HEK293 (cell line): Measurements from ENCODE around the gene RIPK3.

Experiments used
- CTCF ChIA-PET: fragments of 350-600 bp; formaldehyde crosslinking; extraction: SDS; loops from one replicate; lab custom pipeline; 2021; ENCODE audit warnings: antibody characterized with exemption; lab: Yijun Ruan, JAX
- POLR2A ChIA-PET: fragments of 300-600 bp; formaldehyde crosslinking; extraction: SDS; loops from one replicate; lab custom pipeline; 2020; ENCODE audit warnings: antibody characterized with exemption, inconsistent platforms; lab: Yijun Ruan, JAX
- H3K27ac ChIP-seq: fragments of 200-500 bp; sonication (Bioruptor generic); 2 replicates; pipeline ENCODE4 v1.5.1; 2014; ENCODE audit warnings: low read depth, low read length, control low read depth, inconsistent platforms; ENCODE audit errors: extremely low read depth
- H3K36me3 ChIP-seq, 2 experiments: fragments of 200-500 bp in 1 of 2; sonication (Bioruptor generic) in 1 of 2; 1 replicate in 1 of 2; 2 replicates in 1 of 2; pipeline ENCODE4 v1.5.1; 2014 to 2017; ENCODE audit warnings: inconsistent platforms in 2 of 2, low read length in 2 of 2; ENCODE audit not compliant: control insufficient read depth in 2 of 2, insufficient read depth in 1 of 2
- H3K4me1 ChIP-seq: fragments of 200-500 bp; sonication (Bioruptor generic); 2 replicates; pipeline ENCODE4 v1.5.1; 2014; ENCODE audit warnings: mild to moderate bottlenecking, low read length, inconsistent platforms; ENCODE audit not compliant: control insufficient read depth, insufficient read depth
- H3K4me3 ChIP-seq: 2 replicates; pipeline ENCODE4 v1.5.1; 2011; ENCODE audit warnings: low read depth, mild to moderate bottlenecking, control low read depth, low read length, moderate library complexity
- H3K9me3 ChIP-seq: fragments of 200-500 bp; sonication (Bioruptor generic); 2 replicates; pipeline ENCODE4 v1.5.1; 2014; ENCODE audit warnings: low read depth, low read length, inconsistent platforms; ENCODE audit not compliant: control insufficient read depth, insufficient read depth
- HOXA7 ChIP-seq: sonication (generic); formaldehyde crosslinking; IDR thresholded peaks from 2 replicates; pipeline ENCODE4 v1.8.1; 2022; ENCODE audit warnings: missing genetic modification reagents, borderline replicate concordance
- KLF7 ChIP-seq: fragments of 450-650 bp; formaldehyde crosslinking; IDR thresholded peaks from 2 replicates; pipeline ENCODE4 v1.5.1; 2016; ENCODE audit warnings: missing biosample characterization, missing genetic modification characterization, borderline replicate concordance
- YY2 ChIP-seq: fragments of 450-650 bp; formaldehyde crosslinking; IDR thresholded peaks from 2 replicates; pipeline ENCODE4 v1.5.1; 2016; ENCODE audit warnings: missing biosample characterization, missing genetic modification characterization
- ZBTB17 ChIP-seq: fragments of 450-650 bp; formaldehyde crosslinking; IDR thresholded peaks from 2 replicates; pipeline ENCODE4 v1.5.1; 2016; ENCODE audit warnings: missing biosample characterization, missing genetic modification characterization
- ZBTB21 ChIP-seq: fragments of 450-650 bp; formaldehyde crosslinking; IDR thresholded peaks from 2 replicates; pipeline ENCODE4 v1.5.1; 2017; ENCODE audit warnings: missing biosample characterization, missing genetic modification characterization
- ZNF132 ChIP-seq: fragments of 450-650 bp; formaldehyde crosslinking; IDR thresholded peaks from 2 replicates; pipeline ENCODE4 v1.5.1; 2017; ENCODE audit warnings: missing biosample characterization, missing genetic modification characterization, borderline replicate concordance
- ZNF138 ChIP-seq: fragments of 450-650 bp; formaldehyde crosslinking; IDR thresholded peaks from 2 replicates; pipeline ENCODE4 v1.5.1; 2016; ENCODE audit warnings: missing biosample characterization, missing genetic modification characterization, borderline replicate concordance
- ZNF146 ChIP-seq: fragments of 450-650 bp; formaldehyde crosslinking; IDR thresholded peaks from 2 replicates; pipeline ENCODE4 v1.5.1; 2016; ENCODE audit warnings: missing biosample characterization, missing genetic modification characterization
- ZNF148 ChIP-seq: fragments of 450-650 bp; formaldehyde crosslinking; IDR thresholded peaks from 2 replicates; pipeline ENCODE4 v1.5.0; 2017; ENCODE audit warnings: missing biosample characterization, missing genetic modification characterization, borderline replicate concordance
- ZNF16 ChIP-seq: fragments of 450-650 bp; formaldehyde crosslinking; IDR thresholded peaks from 2 replicates; pipeline ENCODE4 v1.5.1; 2016; ENCODE audit warnings: low read depth, missing biosample characterization, missing genetic modification characterization
- ZNF19 ChIP-seq: fragments of 450-650 bp; formaldehyde crosslinking; IDR thresholded peaks from 2 replicates; pipeline ENCODE4; 2016; ENCODE audit warnings: missing biosample characterization, missing genetic modification characterization, low read depth
- ZNF202 ChIP-seq: fragments of 450-650 bp; formaldehyde crosslinking; IDR thresholded peaks from 2 replicates; pipeline ENCODE4 v1.5.1; 2016; ENCODE audit warnings: missing biosample characterization, missing genetic modification characterization, borderline replicate concordance
- ZNF211 ChIP-seq: fragments of 450-650 bp; formaldehyde crosslinking; IDR thresholded peaks from 2 replicates; pipeline ENCODE4 v1.5.1; 2016; ENCODE audit warnings: low read depth, missing biosample characterization, missing genetic modification characterization
- ZNF248 ChIP-seq: fragments of 450-650 bp; formaldehyde crosslinking; IDR thresholded peaks from 2 replicates; pipeline ENCODE4 v1.5.1; 2017; ENCODE audit warnings: missing biosample characterization, missing genetic modification characterization
- ZNF416 ChIP-seq: fragments of 450-650 bp; formaldehyde crosslinking; IDR thresholded peaks from 2 replicates; pipeline ENCODE4 v1.5.1; 2016; ENCODE audit warnings: missing biosample characterization, missing genetic modification characterization
- ZNF529 ChIP-seq: fragments of 450-650 bp; formaldehyde crosslinking; IDR thresholded peaks from 2 replicates; pipeline ENCODE4 v1.5.1; 2017; ENCODE audit warnings: missing genetic modification characterization, missing biosample characterization; ENCODE audit not compliant: insufficient replicate concordance
- ZNF530 ChIP-seq: fragments of 450-650 bp; formaldehyde crosslinking; IDR thresholded peaks from 2 replicates; pipeline ENCODE4 v1.5.1; 2016; ENCODE audit warnings: low read depth, missing biosample characterization, missing genetic modification characterization
- ZNF549 ChIP-seq: fragments of 450-650 bp; IDR thresholded peaks from 2 replicates; pipeline ENCODE4 v1.5.1; 2018; ENCODE audit warnings: missing biosample characterization, missing genetic modification characterization, mild to moderate bottlenecking, inconsistent platforms, moderate library complexity
- ZNF596 ChIP-seq: fragments of 450-650 bp; IDR thresholded peaks from 2 replicates; pipeline ENCODE4 v1.5.0; 2018; ENCODE audit warnings: missing biosample characterization, mild to moderate bottlenecking, missing genetic modification characterization, moderate library complexity
- ZNF621 ChIP-seq: fragments of 450-650 bp; formaldehyde crosslinking; IDR thresholded peaks from 2 replicates; pipeline ENCODE4 v1.5.1; 2017; ENCODE audit warnings: missing biosample characterization, missing genetic modification characterization
- ZNF624 ChIP-seq: fragments of 450-650 bp; formaldehyde crosslinking; IDR thresholded peaks from 2 replicates; pipeline ENCODE4 v1.5.1; 2017; ENCODE audit warnings: missing biosample characterization, missing genetic modification characterization
- ZNF664 ChIP-seq: fragments of 450-650 bp; formaldehyde crosslinking; IDR thresholded peaks from 2 replicates; pipeline ENCODE4 v1.5.1; 2016; ENCODE audit warnings: missing biosample characterization, missing genetic modification characterization
- ZNF670 ChIP-seq: fragments of 450-650 bp; formaldehyde crosslinking; IDR thresholded peaks from 2 replicates; pipeline ENCODE4 v1.5.1; 2016; ENCODE audit warnings: missing biosample characterization, missing genetic modification characterization, low read depth
- ZNF701 ChIP-seq: fragments of 450-650 bp; formaldehyde crosslinking; IDR thresholded peaks from 2 replicates; pipeline ENCODE4 v1.5.1; 2016; ENCODE audit warnings: missing biosample characterization, missing genetic modification characterization
- ZNF707 ChIP-seq: fragments of 450-650 bp; formaldehyde crosslinking; IDR thresholded peaks from 2 replicates; pipeline ENCODE4 v1.5.1; 2016; ENCODE audit warnings: missing biosample characterization, missing genetic modification characterization
- ZNF76 ChIP-seq: fragments of 450-650 bp; formaldehyde crosslinking; IDR thresholded peaks from 2 replicates; pipeline ENCODE4; 2016; ENCODE audit warnings: low read depth, missing biosample characterization, missing genetic modification characterization, borderline replicate concordance
- ZNF791 ChIP-seq: fragments of 450-650 bp; formaldehyde crosslinking; IDR thresholded peaks from 2 replicates; pipeline ENCODE4 v1.5.1; 2016; ENCODE audit warnings: missing biosample characterization, missing genetic modification characterization
- TF ChIP-seq, protein P1 (sequence below): fragments of 450-650 bp; formaldehyde crosslinking; IDR thresholded peaks from 2 replicates; pipeline ENCODE4 v1.5.1; 2016; ENCODE audit warnings: missing biosample characterization, missing genetic modification characterization
- TF ChIP-seq, protein P2 (sequence below): fragments of 450-650 bp; formaldehyde crosslinking; IDR thresholded peaks from 2 replicates; pipeline ENCODE4 v1.5.1; 2017; ENCODE audit warnings: missing biosample characterization, mild to moderate bottlenecking, missing genetic modification characterization, moderate library complexity

RIPK3 gene

GRCh38 chr14:24290746-24291145 lies 49.0 kb downstream of the RIPK3 start:
- TF ChIP-seq ZNF146 = no peak
- no peak for TF ChIP-seq ZNF549 (tag by site-specific recombination)
- TF ChIP-seq ZBTB21 = no peak
- TF ChIP-seq ZNF19 (tag by site-specific recombination) = no peak
- TF ChIP-seq ZNF148 (tag by site-specific recombination) = no peak
- no peak for TF ChIP-seq ZNF529 (tag by site-specific recombination)
- no peak for TF ChIP-seq ZNF664 (tag by site-specific recombination)
- TF ChIP-seq ZNF211 (tag by site-specific recombination) = no peak
- TF ChIP-seq ZNF248 (tag by site-specific recombination) = no peak
- no peak for TF ChIP-seq HOXA7
- no peak for TF ChIP-seq ZBTB17 (tag by site-specific recombination)
- H3K4me3 ChIP-seq = no peak overlapping the region
- ChIA-PET CTCF (interaction anchor here (0.7 to 2.0 kb wide), 3 partner anchors 17 to 48 kb away, joined by 3 to 7 read pairs (median 6); partner anchors contain the start of genes CIDEB and TINF2), POLR2A (no interaction called here)
- no peaks in the 10 kb centered on the region for H3K9me3 ChIP-seq
- H3K4me1 ChIP-seq = no peaks in the 10 kb centered on the region
- H3K36me3 ChIP-seq = peaks cover 10 to 48% of the 10 kb centered on the region in 2 experiments
- H3K27ac ChIP-seq = no peak overlapping the region

GRCh38 chr14:24289649-24290280 lies 50.0 kb downstream of the RIPK3 start:
- TF ChIP-seq ZNF132 (tag by site-specific recombination) (no peak), ZNF76 (no peak), KLF7 (tag by site-specific recombination) (no peak), ZNF621 (tag by site-specific recombination) (no peak), ZNF138 (tag by site-specific recombination) (no peak)
- TF ChIP-seq, all 188 proteins: peak for 0
- POLR2A ChIA-PET = no interaction called here
- peaks cover 6 to 40% of the 10 kb centered on the region in 2 experiments; a peak in 2 of 3 replicates for H3K36me3 ChIP-seq
- H3K27ac ChIP-seq = no peak overlapping the region
- H3K4me1 ChIP-seq = no peaks in the 10 kb centered on the region
- no peaks in the 10 kb centered on the region for H3K9me3 ChIP-seq
- H3K4me3 ChIP-seq = no peak overlapping the region
- CTCF ChIA-PET = interaction anchor here (0.7 to 2.0 kb wide), 3 partner anchors 18 to 36 kb away, joined by 3 to 6 read pairs (median 3); partner anchors contain the start of gene CIDEB

GRCh38 chr14:24286996-24287395 lies 52.8 kb downstream of the RIPK3 start:
- Histone ChIP-seq H3K4me1 (no peaks in the 10 kb centered on the region), H3K9me3 (no peaks in the 10 kb centered on the region), H3K27ac (no peak overlapping the region), H3K4me3 (no peak overlapping the region), H3K36me3 (peaks cover 0 to 28% of the 10 kb centered on the region in 2 experiments; a peak in 1 of 3 replicates)
- ChIA-PET CTCF (interaction anchor here (1.0 to 1.2 kb wide), 2 partner anchors 10 to 44 kb away, joined by 4 read pairs; no protein-coding TSS in a partner anchor), POLR2A (no interaction called here)
- TF ChIP-seq, protein P1, sequence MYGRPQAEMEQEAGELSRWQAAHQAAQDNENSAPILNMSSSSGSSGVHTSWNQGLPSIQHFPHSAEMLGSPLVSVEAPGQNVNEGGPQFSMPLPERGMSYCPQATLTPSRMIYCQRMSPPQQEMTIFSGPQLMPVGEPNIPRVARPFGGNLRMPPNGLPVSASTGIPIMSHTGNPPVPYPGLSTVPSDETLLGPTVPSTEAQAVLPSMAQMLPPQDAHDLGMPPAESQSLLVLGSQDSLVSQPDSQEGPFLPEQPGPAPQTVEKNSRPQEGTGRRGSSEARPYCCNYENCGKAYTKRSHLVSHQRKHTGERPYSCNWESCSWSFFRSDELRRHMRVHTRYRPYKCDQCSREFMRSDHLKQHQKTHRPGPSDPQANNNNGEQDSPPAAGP = no peak
- no peak for TF ChIP-seq YY2 (tag by site-specific recombination)
- no peak for TF ChIP-seq ZNF530 (tag by site-specific recombination)
- no peak for TF ChIP-seq ZNF529 (tag by site-specific recombination)
- TF ChIP-seq ZNF670 (tag by site-specific recombination) = no peak
- TF ChIP-seq ZNF624 (tag by site-specific recombination) = no peak
- no peak for TF ChIP-seq ZNF202 (tag by site-specific recombination)
- no peak for TF ChIP-seq ZNF707
- no peak for TF ChIP-seq ZNF791 (tag by site-specific recombination)
- no peak for TF ChIP-seq ZNF596 (tag by site-specific recombination)
- TF ChIP-seq ZNF16 (tag by site-specific recombination) = no peak
- TF ChIP-seq ZNF701 (tag by site-specific recombination) = no peak
- TF ChIP-seq, protein P2, sequence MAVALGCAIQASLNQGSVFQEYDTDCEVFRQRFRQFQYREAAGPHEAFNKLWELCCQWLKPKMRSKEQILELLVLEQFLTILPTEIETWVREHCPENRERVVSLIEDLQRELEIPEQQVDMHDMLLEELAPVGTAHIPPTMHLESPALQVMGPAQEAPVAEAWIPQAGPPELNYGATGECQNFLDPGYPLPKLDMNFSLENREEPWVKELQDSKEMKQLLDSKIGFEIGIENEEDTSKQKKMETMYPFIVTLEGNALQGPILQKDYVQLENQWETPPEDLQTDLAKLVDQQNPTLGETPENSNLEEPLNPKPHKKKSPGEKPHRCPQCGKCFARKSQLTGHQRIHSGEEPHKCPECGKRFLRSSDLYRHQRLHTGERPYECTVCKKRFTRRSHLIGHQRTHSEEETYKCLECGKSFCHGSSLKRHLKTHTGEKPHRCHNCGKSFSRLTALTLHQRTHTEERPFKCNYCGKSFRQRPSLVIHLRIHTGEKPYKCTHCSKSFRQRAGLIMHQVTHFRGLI (tag by site-specific recombination) = no peak
- no peak for TF ChIP-seq ZNF416 (tag by site-specific recombination)
